ENCODE results near the gene OTX2. TPM values are rescaled to one million over a fixed set of nuclear protein-coding genes. Genes with fewer than 3 reads are reported as not detected.

OTX2 gene
- total and polyA plus RNA-seq, 2 of the 13 experiments (the other 11 are each of a cell fraction or from before 2014, with no cell fraction given), result not detected

DNA sequence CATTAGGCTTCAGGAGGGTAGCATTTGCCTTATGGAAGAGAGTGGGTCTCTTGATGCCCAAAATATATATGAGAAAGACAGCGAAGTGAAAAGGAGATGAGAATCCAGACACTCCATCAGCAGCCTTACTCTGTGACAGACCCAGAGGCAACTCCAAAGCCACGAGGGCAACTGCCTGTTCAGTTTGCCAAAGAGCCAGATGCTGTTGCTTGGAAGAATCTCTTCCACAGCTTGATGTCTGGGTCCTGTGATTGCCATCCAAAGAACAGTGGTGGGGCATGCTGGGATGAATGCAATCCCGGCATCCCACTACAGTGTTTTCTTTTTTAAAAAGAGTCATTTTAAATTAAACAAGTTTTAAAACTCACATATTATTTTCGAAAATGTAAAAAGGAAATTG lies 10.9 kb upstream of the OTX2 start:
- WGBS (ENCODE audit: low lambda C conversion rate), result 0% methylated on average over 4 of the region's 4 CpGs
- ATAC-seq (no peak), FAIRE-seq (no peak), DNase-seq (ENCODE audit: low spot score) (no peak)
- H3K9ac ChIP-seq (ENCODE audit: insufficient read depth, low read depth, low read length), result no peak overlapping the region
- in situ Hi-C loops (cut with HindIII; ENCODE audit: extremely low pct_ligation_motif_present, low pct_unique_long_range_greater_than_20kb), result no loop called here
- ChIA-PET CTCF (ENCODE audit: low intra/inter-chr PET ratio, low total read pairs) (no interaction called here), POLR2A (no interaction called here)
- H3K4me1 ChIP-seq (ENCODE audit: insufficient read depth, low read length), result no peaks in the 10 kb centered on the region
- no peaks in the 10 kb centered on the region for H3K79me2 ChIP-seq (ENCODE audit: insufficient read depth, low read length)
- BruUV-seq (replicated peaks), result no TSS peak
- no peak overlapping the region for H3K27ac ChIP-seq (ENCODE audit: extremely low read length, insufficient read depth, low read length)
- no peak overlapping the region for H2AFZ ChIP-seq (ENCODE audit: low read length)
- H3K27me3 ChIP-seq (ENCODE audit: control insufficient read depth in 1 of 2, insufficient read depth in 2 of 2, low read length in 2 of 2), result peaks cover 4 to 14% of the 10 kb centered on the region in 2 experiments; a peak in 3 of 5 replicates
- intact Hi-C loops (cut with micrococcal nuclease; ENCODE audit: unreplicated experiment), result no loop called here
- H4K20me1 ChIP-seq (ENCODE audit: insufficient read depth, low read length), result no peaks in the 10 kb centered on the region
- no peak overlapping the region for H3K4me2 ChIP-seq (ENCODE audit: low read depth, low read length)
- no peaks in the 10 kb centered on the region for H3K36me3 ChIP-seq (replicated peaks in 1 of 2; ENCODE audit: control insufficient read depth in 1 of 2, insufficient read depth in 2 of 2, low read length in 2 of 2)
- no peak overlapping the region for H3K4me3 ChIP-seq (replicated peaks in 1 of 3; ENCODE audit: insufficient read depth in 1 of 3, low read depth in 2 of 3, low read length in 3 of 3)
- no peaks in the 10 kb centered on the region for H3K9me3 ChIP-seq (ENCODE audit: low read length)
- TF ChIP-seq ZNF101 (CRISPR knock-in tag; IDR thresholded peaks at IDR 0.05; ENCODE audit: borderline replicate concordance, low read depth), result no peak

DNA sequence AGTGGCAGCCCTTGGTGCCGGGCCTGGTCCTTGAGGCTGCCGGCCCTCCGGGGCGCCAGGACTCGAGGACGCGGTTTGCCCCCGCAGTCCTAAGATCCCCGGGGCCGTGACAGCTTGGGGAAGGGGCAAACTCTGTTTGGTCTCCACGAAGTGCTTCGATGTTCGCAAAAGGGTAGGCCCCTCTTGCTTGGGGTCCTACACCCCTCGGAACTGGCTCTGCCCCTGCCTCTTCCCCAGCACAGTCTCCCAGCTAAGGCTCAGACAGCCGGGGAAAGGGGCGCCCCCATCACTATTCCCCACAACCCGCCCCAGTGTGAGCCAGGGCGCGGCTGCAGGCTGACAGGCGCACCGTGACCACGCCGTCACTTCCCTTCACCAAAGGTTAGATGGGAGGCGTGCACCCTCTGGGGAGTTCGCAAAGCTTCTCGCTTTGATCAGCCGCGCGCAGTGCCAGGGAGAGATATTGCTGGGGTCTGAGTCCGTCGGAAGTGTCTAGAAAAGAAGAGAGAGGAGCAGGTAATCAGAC lies 7.2 kb upstream of the OTX2 start:
- Histone ChIP-seq H2AFZ (ENCODE audit: low read length) (no peak overlapping the region), H3K27ac (ENCODE audit: extremely low read length, insufficient read depth, low read length) (no peak overlapping the region), H3K36me3 (replicated peaks in 1 of 2; ENCODE audit: control insufficient read depth in 1 of 2, insufficient read depth in 2 of 2, low read length in 2 of 2) (no peaks in the 10 kb centered on the region), H3K27me3 (ENCODE audit: control insufficient read depth in 1 of 2, insufficient read depth in 2 of 2, low read length in 2 of 2) (peaks cover 9 to 28% of the 10 kb centered on the region in 2 experiments), H3K9ac (ENCODE audit: insufficient read depth, low read depth, low read length) (no peak overlapping the region), H3K4me1 (ENCODE audit: insufficient read depth, low read length) (no peaks in the 10 kb centered on the region), H3K9me3 (ENCODE audit: low read length) (no peaks in the 10 kb centered on the region), H4K20me1 (ENCODE audit: insufficient read depth, low read length) (no peaks in the 10 kb centered on the region), H3K4me3 (replicated peaks in 1 of 3; ENCODE audit: insufficient read depth in 1 of 3, low read depth in 2 of 3, low read length in 3 of 3) (no peak overlapping the region), H3K4me2 (ENCODE audit: low read depth, low read length) (no peak overlapping the region), H3K79me2 (ENCODE audit: insufficient read depth, low read length) (no peaks in the 10 kb centered on the region)
- no peak for FAIRE-seq
- intact Hi-C loops (cut with micrococcal nuclease; ENCODE audit: unreplicated experiment) (no loop called here), in situ Hi-C loops (cut with HindIII; ENCODE audit: extremely low pct_ligation_motif_present, low pct_unique_long_range_greater_than_20kb) (no loop called here)
- BruUV-seq (replicated peaks), result no TSS peak
- ATAC-seq, result no peak
- CTCF ChIA-PET (ENCODE audit: low intra/inter-chr PET ratio, low total read pairs), result no interaction called here
- DNase-seq (ENCODE audit: low spot score), result no peak
- POLR2A ChIA-PET, result no interaction called here
- 5% methylated on average over 11 of the region's 31 CpGs for WGBS (ENCODE audit: low lambda C conversion rate)
- TF ChIP-seq ZNF510 (CRISPR knock-in tag; IDR thresholded peaks at IDR 0.05; ENCODE audit: low read depth), result no peak
- no peak for TF ChIP-seq ZZZ3 (CRISPR knock-in tag; IDR thresholded peaks at IDR 0.05; ENCODE audit: borderline replicate concordance)
- no peak for TF ChIP-seq DNMT3B (CRISPR knock-in tag; conservative IDR thresholded peaks at IDR 0.05)
- no peak for TF ChIP-seq ZNF558 (CRISPR knock-in tag; IDR thresholded peaks at IDR 0.05; ENCODE audit: borderline replicate concordance)

All from HepG2 (cell line).